ENCODE measurements around the gene METTL6. TPM values are rescaled to one million over a fixed set of nuclear protein-coding genes. Genes with fewer than 3 reads are reported as not detected.

The METTL6 gene
- total and polyA plus RNA-seq, 10 of the 15 experiments (the other 5 are each of a cell fraction or from before 2014, with no cell fraction given) = 13.8 to 29.6 (median 20.8) TPM

DNA sequence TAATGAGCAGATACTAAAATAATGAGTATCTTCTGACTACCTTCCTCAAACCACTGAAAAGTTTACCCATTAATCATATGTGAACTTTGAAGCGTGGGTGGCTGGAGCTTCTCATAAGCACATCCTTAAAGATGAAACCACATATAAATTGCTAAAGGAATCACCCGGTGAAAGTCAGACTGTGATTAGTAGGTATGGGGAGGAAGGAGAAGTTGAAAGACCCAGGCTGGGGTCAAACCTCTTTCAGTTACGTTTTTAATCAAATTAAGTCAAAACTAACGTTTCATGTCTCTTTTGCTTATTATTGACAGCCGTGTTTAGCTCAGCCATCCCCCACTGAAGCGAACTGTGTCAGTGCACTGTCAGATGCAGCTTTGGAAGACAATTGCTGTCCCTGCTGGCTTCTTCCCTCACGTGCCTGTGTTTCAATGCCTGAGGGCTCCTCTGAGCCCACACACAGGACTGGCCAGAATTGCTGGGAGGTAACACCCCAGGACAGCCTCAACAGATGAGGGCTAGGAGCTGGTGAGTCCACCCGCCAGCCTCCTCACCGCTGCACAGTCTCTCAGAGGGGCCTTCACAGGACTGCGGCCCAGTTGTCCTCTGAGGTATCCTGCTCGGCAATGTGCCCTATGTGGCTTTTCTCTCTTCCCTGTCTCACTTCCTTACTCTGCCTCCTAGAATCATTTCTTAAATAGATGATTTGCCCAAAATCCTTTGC is 65.7 kb downstream of the METTL6 start (continued):
- TF ChIP-seq, protein P1, sequence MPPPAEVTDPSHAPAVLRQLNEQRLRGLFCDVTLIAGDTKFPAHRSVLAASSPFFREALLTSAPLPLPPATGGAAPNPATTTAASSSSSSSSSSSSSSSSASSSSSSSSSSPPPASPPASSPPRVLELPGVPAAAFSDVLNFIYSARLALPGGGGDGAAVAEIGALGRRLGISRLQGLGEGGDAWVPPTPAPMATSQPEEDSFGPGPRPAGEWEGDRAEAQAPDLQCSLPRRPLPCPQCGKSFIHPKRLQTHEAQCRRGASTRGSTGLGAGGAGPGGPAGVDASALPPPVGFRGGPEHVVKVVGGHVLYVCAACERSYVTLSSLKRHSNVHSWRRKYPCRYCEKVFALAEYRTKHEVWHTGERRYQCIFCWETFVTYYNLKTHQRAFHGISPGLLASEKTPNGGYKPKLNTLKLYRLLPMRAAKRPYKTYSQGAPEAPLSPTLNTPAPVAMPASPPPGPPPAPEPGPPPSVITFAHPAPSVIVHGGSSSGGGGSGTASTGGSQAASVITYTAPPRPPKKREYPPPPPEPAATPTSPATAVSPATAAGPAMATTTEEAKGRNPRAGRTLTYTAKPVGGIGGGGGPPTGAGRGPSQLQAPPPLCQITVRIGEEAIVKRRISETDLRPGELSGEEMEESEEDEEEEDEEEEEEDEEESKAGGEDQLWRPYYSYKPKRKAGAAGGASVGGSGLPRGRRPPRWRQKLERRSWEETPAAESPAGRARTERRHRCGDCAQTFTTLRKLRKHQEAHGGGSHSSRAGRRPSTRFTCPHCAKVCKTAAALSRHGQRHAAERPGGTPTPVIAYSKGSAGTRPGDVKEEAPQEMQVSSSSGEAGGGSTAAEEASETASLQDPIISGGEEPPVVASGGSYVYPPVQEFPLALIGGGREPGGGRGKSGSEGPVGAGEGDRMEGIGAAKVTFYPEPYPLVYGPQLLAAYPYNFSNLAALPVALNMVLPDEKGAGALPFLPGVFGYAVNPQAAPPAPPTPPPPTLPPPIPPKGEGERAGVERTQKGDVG (CRISPR knock-in tag; IDR thresholded peaks at IDR 0.05) = no peak
- no peak for TF ChIP-seq HDAC2 (IDR thresholded peaks at IDR 0.05)
- TF ChIP-seq NFYA (IDR thresholded peaks at IDR 0.05; ENCODE audit: borderline replicate concordance, low read depth, low read length) = no peak
- TF ChIP-seq SPI1 (IDR thresholded peaks at IDR 0.05; ENCODE audit: borderline replicate concordance, insufficient read depth, low read depth, low read length) = peak; percentile 66; the same call in 1 of the 2 replicates
- TF ChIP-seq TARDBP (IDR thresholded peaks at IDR 0.05; ENCODE audit: borderline replicate concordance) = no peak
- TF ChIP-seq MTA3 (IDR thresholded peaks at IDR 0.05; ENCODE audit: borderline replicate concordance, low read length) = peak; percentile 97
- TF ChIP-seq TCF7 (IDR thresholded peaks at IDR 0.05; ENCODE audit: borderline replicate concordance) = peak; percentile 98
- TF ChIP-seq, protein P2, sequence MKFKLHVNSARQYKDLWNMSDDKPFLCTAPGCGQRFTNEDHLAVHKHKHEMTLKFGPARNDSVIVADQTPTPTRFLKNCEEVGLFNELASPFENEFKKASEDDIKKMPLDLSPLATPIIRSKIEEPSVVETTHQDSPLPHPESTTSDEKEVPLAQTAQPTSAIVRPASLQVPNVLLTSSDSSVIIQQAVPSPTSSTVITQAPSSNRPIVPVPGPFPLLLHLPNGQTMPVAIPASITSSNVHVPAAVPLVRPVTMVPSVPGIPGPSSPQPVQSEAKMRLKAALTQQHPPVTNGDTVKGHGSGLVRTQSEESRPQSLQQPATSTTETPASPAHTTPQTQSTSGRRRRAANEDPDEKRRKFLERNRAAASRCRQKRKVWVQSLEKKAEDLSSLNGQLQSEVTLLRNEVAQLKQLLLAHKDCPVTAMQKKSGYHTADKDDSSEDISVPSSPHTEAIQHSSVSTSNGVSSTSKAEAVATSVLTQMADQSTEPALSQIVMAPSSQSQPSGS (IDR thresholded peaks at IDR 0.05; ENCODE audit: low read length) = peak; percentile 98
- TF ChIP-seq, protein P3, sequence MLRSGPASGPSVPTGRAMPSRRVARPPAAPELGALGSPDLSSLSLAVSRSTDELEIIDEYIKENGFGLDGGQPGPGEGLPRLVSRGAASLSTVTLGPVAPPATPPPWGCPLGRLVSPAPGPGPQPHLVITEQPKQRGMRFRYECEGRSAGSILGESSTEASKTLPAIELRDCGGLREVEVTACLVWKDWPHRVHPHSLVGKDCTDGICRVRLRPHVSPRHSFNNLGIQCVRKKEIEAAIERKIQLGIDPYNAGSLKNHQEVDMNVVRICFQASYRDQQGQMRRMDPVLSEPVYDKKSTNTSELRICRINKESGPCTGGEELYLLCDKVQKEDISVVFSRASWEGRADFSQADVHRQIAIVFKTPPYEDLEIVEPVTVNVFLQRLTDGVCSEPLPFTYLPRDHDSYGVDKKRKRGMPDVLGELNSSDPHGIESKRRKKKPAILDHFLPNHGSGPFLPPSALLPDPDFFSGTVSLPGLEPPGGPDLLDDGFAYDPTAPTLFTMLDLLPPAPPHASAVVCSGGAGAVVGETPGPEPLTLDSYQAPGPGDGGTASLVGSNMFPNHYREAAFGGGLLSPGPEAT (IDR thresholded peaks at IDR 0.05; ENCODE audit: low read depth) = peak; percentile 98
- TF ChIP-seq, protein P4, sequence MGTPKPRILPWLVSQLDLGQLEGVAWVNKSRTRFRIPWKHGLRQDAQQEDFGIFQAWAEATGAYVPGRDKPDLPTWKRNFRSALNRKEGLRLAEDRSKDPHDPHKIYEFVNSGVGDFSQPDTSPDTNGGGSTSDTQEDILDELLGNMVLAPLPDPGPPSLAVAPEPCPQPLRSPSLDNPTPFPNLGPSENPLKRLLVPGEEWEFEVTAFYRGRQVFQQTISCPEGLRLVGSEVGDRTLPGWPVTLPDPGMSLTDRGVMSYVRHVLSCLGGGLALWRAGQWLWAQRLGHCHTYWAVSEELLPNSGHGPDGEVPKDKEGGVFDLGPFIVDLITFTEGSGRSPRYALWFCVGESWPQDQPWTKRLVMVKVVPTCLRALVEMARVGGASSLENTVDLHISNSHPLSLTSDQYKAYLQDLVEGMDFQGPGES (IDR thresholded peaks at IDR 0.05) = no peak
- TF ChIP-seq ETV6 (conservative IDR thresholded peaks at IDR 0.05 in 1 of 2, IDR thresholded peaks at IDR 0.05 in 1 of 2; ENCODE audit: borderline replicate concordance in 1 of 2, low read depth in 1 of 2) = peak in 1 of 2 experiments; percentile 96; a peak in 2 of 4 replicates
- no peak; the same call in 1 of the 2 replicates for TF ChIP-seq RAD51 (IDR thresholded peaks at IDR 0.05)
- TF ChIP-seq GATAD2B (conservative IDR thresholded peaks at IDR 0.05; ENCODE audit: low read depth) = peak; percentile 83; the same call in 1 of the 2 replicates
- TF ChIP-seq, protein P5, sequence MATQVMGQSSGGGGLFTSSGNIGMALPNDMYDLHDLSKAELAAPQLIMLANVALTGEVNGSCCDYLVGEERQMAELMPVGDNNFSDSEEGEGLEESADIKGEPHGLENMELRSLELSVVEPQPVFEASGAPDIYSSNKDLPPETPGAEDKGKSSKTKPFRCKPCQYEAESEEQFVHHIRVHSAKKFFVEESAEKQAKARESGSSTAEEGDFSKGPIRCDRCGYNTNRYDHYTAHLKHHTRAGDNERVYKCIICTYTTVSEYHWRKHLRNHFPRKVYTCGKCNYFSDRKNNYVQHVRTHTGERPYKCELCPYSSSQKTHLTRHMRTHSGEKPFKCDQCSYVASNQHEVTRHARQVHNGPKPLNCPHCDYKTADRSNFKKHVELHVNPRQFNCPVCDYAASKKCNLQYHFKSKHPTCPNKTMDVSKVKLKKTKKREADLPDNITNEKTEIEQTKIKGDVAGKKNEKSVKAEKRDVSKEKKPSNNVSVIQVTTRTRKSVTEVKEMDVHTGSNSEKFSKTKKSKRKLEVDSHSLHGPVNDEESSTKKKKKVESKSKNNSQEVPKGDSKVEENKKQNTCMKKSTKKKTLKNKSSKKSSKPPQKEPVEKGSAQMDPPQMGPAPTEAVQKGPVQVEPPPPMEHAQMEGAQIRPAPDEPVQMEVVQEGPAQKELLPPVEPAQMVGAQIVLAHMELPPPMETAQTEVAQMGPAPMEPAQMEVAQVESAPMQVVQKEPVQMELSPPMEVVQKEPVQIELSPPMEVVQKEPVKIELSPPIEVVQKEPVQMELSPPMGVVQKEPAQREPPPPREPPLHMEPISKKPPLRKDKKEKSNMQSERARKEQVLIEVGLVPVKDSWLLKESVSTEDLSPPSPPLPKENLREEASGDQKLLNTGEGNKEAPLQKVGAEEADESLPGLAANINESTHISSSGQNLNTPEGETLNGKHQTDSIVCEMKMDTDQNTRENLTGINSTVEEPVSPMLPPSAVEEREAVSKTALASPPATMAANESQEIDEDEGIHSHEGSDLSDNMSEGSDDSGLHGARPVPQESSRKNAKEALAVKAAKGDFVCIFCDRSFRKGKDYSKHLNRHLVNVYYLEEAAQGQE (IDR thresholded peaks at IDR 0.05; ENCODE audit: low read depth, low read length) = peak; percentile 39; the same call in 1 of the 2 replicates
- peak; percentile 100 for TF ChIP-seq MTA2 (IDR thresholded peaks at IDR 0.05; ENCODE audit: low read depth)
- TF ChIP-seq RB1 (IDR thresholded peaks at IDR 0.05; ENCODE audit: borderline replicate concordance) = no peak; the same call in 1 of the 2 replicates
